Esophagus squamous epithelium (tissue), 5 donors: Measurements from ENCODE around the gene MINDY4. TPM values are rescaled to one million over a fixed set of nuclear protein-coding genes. Genes with fewer than 3 reads are reported as not detected.

Source experiments
- DNase-seq: peaks from one replicate; lab custom pipeline; 2025; lab: John Stamatoyannopoulos, UW
- H3K27ac ChIP-seq, 4 donors: fragments of 200-600 bp; sonication (generic); one replicate each; pipeline ENCODE4 v1.5.1; 2016 to 2019; ENCODE audit warnings: mild to moderate bottlenecking in 1 of 4
- H3K27me3 ChIP-seq, 4 donors: fragments of 200-600 bp; sonication (generic); 1 replicate in 3 of 4; 2 replicates in 1 of 4; pipeline versions ENCODE4 v1.5.1 to v1.6.0; 2017 to 2021; ENCODE audit warnings: antibody characterized with exemption in 1 of 4
- H3K36me3 ChIP-seq, 3 donors: fragments of 200-600 bp; sonication (generic); one replicate each; pipeline ENCODE4 v1.5.1; 2016 to 2019
- H3K4me1 ChIP-seq, 3 donors: fragments of 200-600 bp; sonication (generic); one replicate each; pipeline ENCODE4 v1.5.1; 2017 to 2019
- H3K4me3 ChIP-seq, 4 donors: fragments of 200-600 bp; sonication (generic); 1 replicate in 3 of 4; 2 replicates in 1 of 4; pipeline ENCODE4 v1.5.1; 2016 to 2019; ENCODE audit warnings: mild to moderate bottlenecking in 2 of 4, moderate library complexity in 1 of 4
- H3K9me3 ChIP-seq, 3 donors: fragments of 200-600 bp; sonication (generic); one replicate each; pipeline ENCODE4 v1.5.1; 2016 to 2019
- POLR2A ChIP-seq, 4 donors: fragments of 450-650 bp; IDR thresholded peaks; one replicate each; pipeline ENCODE4 v1.6.1; 2017; ENCODE audit warnings: antibody characterized with exemption in 4 of 4, mild to moderate bottlenecking in 4 of 4, moderate library complexity in 3 of 4
- WGBS, 2 donors: methylation state at CpG; one replicate each; pipeline ENCODE4 v1.1.5; 2018; 5-methylcytosine and 5-hydroxymethylcytosine counted together
- intact Hi-C: fragments of 100-400 bp; cut with DNase I; formaldehyde crosslinking; loops from one replicate; pipeline ENCODE4 v1.15.0; 2022
- total RNA-seq, 4 donors: library from RNA; depleted of rRNA; stranded (reverse); fragments of >200 nt; gene quantifications; one replicate each; pipeline ENCODE4 v1.1.0, GENCODE V29; 2016
- TF ChIP-seq, protein P1 (sequence below), 6 experiments: fragments of 450-650 bp in 4 of 6; fragments of 200-600 bp in 2 of 6; sonication (generic) in 2 of 6; IDR thresholded peaks; one replicate each; pipeline ENCODE4 v1.5.1; 2016 to 2019; ENCODE audit warnings: antibody characterized with exemption in 6 of 6, mild to moderate bottlenecking in 4 of 6, moderate library complexity in 4 of 6
- donor health status: DM: yes; HTN: yes; CAD: no.

MINDY4 gene
- total RNA-seq, 4 donors from 2014 or later, result 2.5 to 6.3 (median 3.3) TPM

DNA sequence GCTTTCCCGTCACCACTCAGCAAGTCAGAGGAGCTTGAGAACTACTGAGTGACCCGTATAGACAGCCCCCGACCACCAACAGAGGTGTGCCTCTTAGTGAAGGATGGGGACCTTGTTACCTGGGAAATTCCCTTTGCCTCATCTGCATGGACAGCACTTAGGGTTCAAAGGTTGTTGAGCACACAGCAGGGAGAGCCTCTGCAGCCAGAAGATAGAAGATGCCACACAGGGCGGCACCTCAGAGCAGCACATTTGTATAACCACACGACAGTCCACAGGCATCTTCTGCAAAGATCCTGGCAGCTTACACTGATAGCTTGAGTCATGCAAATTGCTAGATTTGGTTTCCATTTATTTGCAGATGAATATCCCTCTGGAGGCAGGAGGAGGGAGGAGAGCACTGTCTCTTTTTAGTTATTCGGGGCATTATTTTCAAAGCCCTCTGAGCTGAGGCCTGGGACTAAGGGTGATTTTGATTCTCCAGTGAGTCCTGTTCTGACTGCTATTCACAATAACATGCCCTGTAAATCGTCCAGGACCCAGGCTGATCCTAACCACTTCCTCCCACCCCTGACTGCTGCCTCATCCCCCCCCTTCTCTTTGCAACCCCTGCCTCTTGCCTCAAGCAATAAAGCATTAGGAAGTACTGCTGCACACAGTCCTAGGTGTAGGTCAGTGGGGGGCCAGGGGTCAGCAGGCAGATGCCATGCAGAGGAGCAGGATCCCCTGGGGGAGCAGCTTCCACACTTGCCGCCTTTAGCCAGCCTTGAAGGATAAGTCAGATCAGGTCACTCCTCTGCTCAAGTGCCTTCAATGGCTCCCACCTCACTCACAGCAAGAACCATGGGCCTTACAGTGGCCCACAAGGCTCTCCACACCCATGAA lies 43.9 kb upstream of the MINDY4 start:
- H3K4me1 ChIP-seq, result no peaks in the 10 kb centered on the region
- no peaks in the 10 kb centered on the region for H3K9me3 ChIP-seq
- H3K4me3 ChIP-seq, result no peak overlapping the region
- no peaks in the 10 kb centered on the region for H3K36me3 ChIP-seq
- no peak overlapping the region for H3K27ac ChIP-seq
- H3K27me3 ChIP-seq, result peaks cover 0 to 13% (median 0%) of the 10 kb centered on the region in 4 donors
- DNase-seq, result no peak
- intact Hi-C loops, result no loop called here
- TF ChIP-seq, protein P1, sequence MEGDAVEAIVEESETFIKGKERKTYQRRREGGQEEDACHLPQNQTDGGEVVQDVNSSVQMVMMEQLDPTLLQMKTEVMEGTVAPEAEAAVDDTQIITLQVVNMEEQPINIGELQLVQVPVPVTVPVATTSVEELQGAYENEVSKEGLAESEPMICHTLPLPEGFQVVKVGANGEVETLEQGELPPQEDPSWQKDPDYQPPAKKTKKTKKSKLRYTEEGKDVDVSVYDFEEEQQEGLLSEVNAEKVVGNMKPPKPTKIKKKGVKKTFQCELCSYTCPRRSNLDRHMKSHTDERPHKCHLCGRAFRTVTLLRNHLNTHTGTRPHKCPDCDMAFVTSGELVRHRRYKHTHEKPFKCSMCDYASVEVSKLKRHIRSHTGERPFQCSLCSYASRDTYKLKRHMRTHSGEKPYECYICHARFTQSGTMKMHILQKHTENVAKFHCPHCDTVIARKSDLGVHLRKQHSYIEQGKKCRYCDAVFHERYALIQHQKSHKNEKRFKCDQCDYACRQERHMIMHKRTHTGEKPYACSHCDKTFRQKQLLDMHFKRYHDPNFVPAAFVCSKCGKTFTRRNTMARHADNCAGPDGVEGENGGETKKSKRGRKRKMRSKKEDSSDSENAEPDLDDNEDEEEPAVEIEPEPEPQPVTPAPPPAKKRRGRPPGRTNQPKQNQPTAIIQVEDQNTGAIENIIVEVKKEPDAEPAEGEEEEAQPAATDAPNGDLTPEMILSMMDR (IDR thresholded peaks at IDR 0.05), result no peak
- no peak for TF ChIP-seq POLR2A (IDR thresholded peaks at IDR 0.05)
- WGBS, 2 donors, result 51 to 67% methylated on average over 1 to 7 of the region's 8 CpGs

DNA sequence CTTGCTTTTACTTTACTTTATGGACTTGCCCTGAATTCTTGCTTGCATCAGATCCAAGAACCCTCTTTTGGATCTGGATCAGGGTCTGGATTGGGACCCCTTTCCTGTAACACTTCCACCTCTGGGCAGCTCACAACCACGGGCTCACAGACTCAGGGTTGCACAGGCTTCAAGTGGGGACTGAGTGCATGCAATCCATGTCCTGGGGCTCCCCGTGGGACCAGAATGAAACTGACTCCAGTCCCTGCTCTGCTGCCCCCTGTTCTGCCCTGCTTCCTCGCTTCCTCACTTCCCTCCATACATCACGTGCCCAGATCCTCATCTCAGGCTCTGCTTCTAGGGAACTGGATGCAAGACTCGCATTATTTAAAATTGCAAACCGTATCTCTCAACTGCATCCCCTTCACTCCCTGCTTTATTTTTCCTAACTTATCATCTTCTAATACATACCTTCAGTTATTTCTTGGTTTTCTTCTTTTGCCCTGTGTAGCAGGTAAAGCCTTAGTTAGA lies 42.6 kb upstream of the MINDY4 start:
- Histone ChIP-seq H3K4me3 (no peak overlapping the region), H3K4me1 (no peaks in the 10 kb centered on the region), H3K27ac (no peak overlapping the region), H3K36me3 (no peaks in the 10 kb centered on the region), H3K9me3 (no peaks in the 10 kb centered on the region), H3K27me3 (peaks cover 0 to 18% (median 0%) of the 10 kb centered on the region in 4 donors)
- WGBS, 2 donors, result 71 to 77% methylated on average over 6 of the region's 6 CpGs
- no peak for DNase-seq
- TF ChIP-seq, protein P1 (IDR thresholded peaks at IDR 0.05), result no peak
- no peak for TF ChIP-seq POLR2A (IDR thresholded peaks at IDR 0.05)
- intact Hi-C loops, result no loop called here

DNA sequence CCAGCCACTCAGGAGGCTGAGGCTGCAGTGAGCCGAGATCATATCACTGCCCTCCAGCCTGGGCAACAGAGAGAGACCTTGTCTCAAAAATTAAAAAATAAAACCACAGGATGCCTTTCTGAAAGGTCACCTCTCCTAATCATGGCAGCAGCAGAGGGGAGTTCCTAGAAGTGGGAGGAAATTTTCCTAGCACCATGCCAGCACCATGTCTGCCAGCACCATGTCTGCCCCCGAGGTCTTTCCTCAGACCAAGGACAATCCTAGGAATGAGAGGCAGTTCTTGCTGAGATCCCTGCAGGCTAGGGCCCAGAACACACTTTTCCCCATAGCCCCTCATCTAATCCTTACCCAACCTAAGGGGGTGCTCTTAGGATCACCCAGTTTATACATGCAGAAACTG lies 41.6 kb upstream of the MINDY4 start:
- H3K27me3 ChIP-seq, result peaks cover 0 to 16% (median 0%) of the 10 kb centered on the region in 4 donors
- TF ChIP-seq, protein P1 (IDR thresholded peaks at IDR 0.05), result no peak
- TF ChIP-seq POLR2A (IDR thresholded peaks at IDR 0.05), result no peak
- intact Hi-C loops, result loop anchor here (10.0 kb wide), 1 partner anchor 115 kb away; no protein-coding TSS in a partner anchor
- H3K36me3 ChIP-seq, result no peaks in the 10 kb centered on the region
- H3K9me3 ChIP-seq, result no peaks in the 10 kb centered on the region
- WGBS, 2 donors, result 50 to 67% methylated on average over 1 to 2 of the region's 2 CpGs
- no peaks in the 10 kb centered on the region for H3K4me1 ChIP-seq
- DNase-seq, result no peak
- no peak overlapping the region for H3K27ac ChIP-seq
- no peak overlapping the region for H3K4me3 ChIP-seq

DNA sequence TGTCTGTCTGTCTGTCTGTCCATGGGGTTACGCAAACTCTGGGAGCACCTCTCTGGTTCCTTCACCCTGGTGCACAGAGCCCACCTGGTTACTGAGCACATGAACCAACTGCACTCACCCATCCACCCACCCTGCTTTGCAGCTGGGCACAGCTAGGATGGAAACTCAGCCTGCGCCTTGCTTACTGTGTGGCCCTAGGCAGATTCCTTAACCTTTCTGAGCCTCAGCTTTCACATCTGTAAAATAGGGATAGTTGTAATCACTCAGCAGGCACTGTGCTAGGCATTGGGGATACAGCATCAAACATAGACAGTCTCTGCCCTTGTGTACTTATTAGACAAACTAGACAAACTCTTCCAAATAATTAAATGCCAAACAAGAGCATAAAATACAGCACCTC lies 41.1 kb upstream of the MINDY4 start:
- H3K36me3 ChIP-seq, result no peaks in the 10 kb centered on the region
- no peak overlapping the region for H3K27ac ChIP-seq
- H3K27me3 ChIP-seq, result peaks cover 0 to 16% (median 0%) of the 10 kb centered on the region in 4 donors
- TF ChIP-seq, protein P1 (IDR thresholded peaks at IDR 0.05), result no peak
- TF ChIP-seq POLR2A (IDR thresholded peaks at IDR 0.05), result no peak
- intact Hi-C loops, result loop anchor here (10.0 kb wide), 1 partner anchor 115 kb away; no protein-coding TSS in a partner anchor
- 92 to 96% methylated on average over 2 of the region's 2 CpGs for WGBS, 2 donors
- no peaks in the 10 kb centered on the region for H3K9me3 ChIP-seq
- H3K4me1 ChIP-seq, result no peaks in the 10 kb centered on the region
- DNase-seq, result no peak
- no peak overlapping the region for H3K4me3 ChIP-seq

DNA sequence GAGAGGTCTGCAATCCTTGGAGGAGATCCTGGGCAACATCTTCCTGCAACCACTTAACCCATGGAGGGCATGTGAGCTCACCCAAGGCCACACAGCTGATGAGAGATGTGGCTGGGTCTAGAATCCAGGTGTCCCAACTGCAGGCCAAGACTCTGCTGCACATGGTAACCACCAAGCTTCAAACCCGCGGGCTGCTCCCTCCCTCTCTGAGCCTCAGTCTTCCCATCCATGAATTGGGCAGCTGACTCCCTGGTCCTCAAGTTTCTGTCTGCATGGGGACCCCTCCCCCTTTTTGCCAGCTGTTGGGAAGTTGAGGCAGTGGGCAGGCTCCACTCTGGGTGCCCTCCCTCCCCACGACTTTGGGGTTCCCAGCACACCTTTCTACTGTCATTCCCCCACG lies 40.2 kb upstream of the MINDY4 start:
- Histone ChIP-seq H3K4me3 (no peak overlapping the region), H3K27ac (no peak overlapping the region), H3K9me3 (no peaks in the 10 kb centered on the region), H3K27me3 (peaks cover 0 to 18% (median 0%) of the 10 kb centered on the region in 4 donors), H3K36me3 (no peaks in the 10 kb centered on the region), H3K4me1 (no peaks in the 10 kb centered on the region)
- DNase-seq, result no peak
- intact Hi-C loops, result loop anchor here (10.0 kb wide), 1 partner anchor 116 kb away; no protein-coding TSS in a partner anchor
- no peak for TF ChIP-seq POLR2A (IDR thresholded peaks at IDR 0.05)
- TF ChIP-seq, protein P1 (IDR thresholded peaks at IDR 0.05), result no peak
- WGBS, 2 donors, result 89% methylated on average over 4 of the region's 4 CpGs; no CpG with 5 or more reads in 1 of the 2 donors
